OCI-LY7 (cell line): ENCODE results near the gene JMJD4.

ENCODE experiments used
- CTCF ChIP-seq: fragments of 200-600 bp; sonication (generic); conservative IDR thresholded peaks from 2 replicates; pipeline ENCODE4 v1.5.1; 2014; ENCODE audit warnings: mild to moderate bottlenecking, antibody characterized with exemption, low read length, moderate library complexity, mixed read lengths
- EZH2phosphoT487 ChIP-seq: fragments of 200-600 bp; sonication (generic); IDR thresholded peaks from 2 replicates; pipeline ENCODE4 v1.6.1; 2018; ENCODE audit warnings: low read depth, borderline replicate concordance, mild to moderate bottlenecking, mixed run types, antibody characterized with exemption, low read length, moderate library complexity, mixed read lengths

GRCh38 chr1:227768640-227769039 is 33.5 kb upstream of the JMJD4 start:
- TF ChIP-seq CTCF (no peak), EZH2phosphoT487 (no peak)
